Measurements from ENCODE around the gene ATP2A1. TPM values are rescaled to one million over a fixed set of nuclear protein-coding genes. Genes with fewer than 3 reads are reported as not detected.

ATP2A1 gene
- total RNA-seq, 2 experiments from 2014 or later = 2.0 to 2.8 TPM

GRCh38 chr16:28904363-28904762, 26.1 kb downstream of the ATP2A1 start:
- Mint-ChIP-seq H3K36me3 (no peaks in the 10 kb centered on the region), H3K27ac (no peak overlapping the region), H3K9me3 (no peaks in the 10 kb centered on the region), H3K4me3 (no peak overlapping the region), H3K4me1 (peaks cover 3% of the 10 kb centered on the region), H3K27me3 (no peaks in the 10 kb centered on the region)
- no peak for DNase-seq

- DNase-seq = no peak
- Mint-ChIP-seq H3K4me3 (no peak overlapping the region), H3K4me1 (peaks cover 3% of the 10 kb centered on the region), H3K36me3 (no peaks in the 10 kb centered on the region), H3K27me3 (no peaks in the 10 kb centered on the region), H3K27ac (no peak overlapping the region), H3K9me3 (no peaks in the 10 kb centered on the region)
These were observed 26.5 kb downstream of the ATP2A1 start for GRCh38 chr16:28904828-28905227.

- H3K27me3 Mint-ChIP-seq = no peaks in the 10 kb centered on the region
- H3K27ac Mint-ChIP-seq = no peak overlapping the region
- H3K9me3 Mint-ChIP-seq = no peaks in the 10 kb centered on the region
- DNase-seq = no peak
- peaks cover 3% of the 10 kb centered on the region for H3K4me1 Mint-ChIP-seq
- no peak overlapping the region for H3K4me3 Mint-ChIP-seq
- H3K36me3 Mint-ChIP-seq = no peaks in the 10 kb centered on the region
These were observed 27.0 kb downstream of the ATP2A1 start for GRCh38 chr16:28905229-28905754.

- H3K4me1 Mint-ChIP-seq = peaks cover 3% of the 10 kb centered on the region
- H3K4me3 Mint-ChIP-seq = no peak overlapping the region
- no peaks in the 10 kb centered on the region for H3K27me3 Mint-ChIP-seq
- H3K36me3 Mint-ChIP-seq = no peaks in the 10 kb centered on the region
- H3K9me3 Mint-ChIP-seq = no peaks in the 10 kb centered on the region
- no peak for DNase-seq
- no peak overlapping the region for H3K27ac Mint-ChIP-seq
These were observed 27.6 kb downstream of the ATP2A1 start for GRCh38 chr16:28905800-28906372.

- no peaks in the 10 kb centered on the region for H3K27me3 Mint-ChIP-seq
These were observed 32.1 kb downstream of the ATP2A1 start for GRCh38 chr16:28910086-28911031.

GRCh38 chr16:28912558-28912957, 34.3 kb downstream of the ATP2A1 start:
- Mint-ChIP-seq H3K9me3 (no peaks in the 10 kb centered on the region), H3K4me3 (no peak overlapping the region), H3K36me3 (peaks cover 15% of the 10 kb centered on the region), H3K4me1 (no peaks in the 10 kb centered on the region), H3K27me3 (no peaks in the 10 kb centered on the region), H3K27ac (no peak overlapping the region)
- no peak for DNase-seq

More at GRCh38 chr16:28910086-28911031, 32.1 kb downstream of the ATP2A1 start:
- DNase-seq = no peak
- no peaks in the 10 kb centered on the region for H3K9me3 Mint-ChIP-seq
- H3K4me1 Mint-ChIP-seq = no peaks in the 10 kb centered on the region
- no peak overlapping the region for H3K4me3 Mint-ChIP-seq
- H3K27ac Mint-ChIP-seq = no peak overlapping the region
- peaks cover 6% of the 10 kb centered on the region for H3K36me3 Mint-ChIP-seq

GRCh38 chr16:28913946-28914724, 35.8 kb downstream of the ATP2A1 start:
- Mint-ChIP-seq H3K27ac (no peak overlapping the region), H3K4me3 (no peak overlapping the region)

GRCh38 chr16:28915181-28915580, 36.9 kb downstream of the ATP2A1 start:
- no peaks in the 10 kb centered on the region for H3K4me1 Mint-ChIP-seq

More at GRCh38 chr16:28913946-28914724, 35.8 kb downstream of the ATP2A1 start:
- Mint-ChIP-seq H3K4me1 (no peaks in the 10 kb centered on the region), H3K9me3 (no peaks in the 10 kb centered on the region), H3K36me3 (peaks cover 15% of the 10 kb centered on the region), H3K27me3 (no peaks in the 10 kb centered on the region)
- DNase-seq = no peak

GRCh38 chr16:28917095-28917494, 38.8 kb downstream of the ATP2A1 start:
- DNase-seq = no peak
- Mint-ChIP-seq H3K36me3 (peaks cover 23% of the 10 kb centered on the region), H3K9me3 (no peaks in the 10 kb centered on the region), H3K27ac (no peak overlapping the region), H3K4me1 (no peaks in the 10 kb centered on the region), H3K4me3 (no peak overlapping the region), H3K27me3 (no peaks in the 10 kb centered on the region)

More at GRCh38 chr16:28915181-28915580, 36.9 kb downstream of the ATP2A1 start:
- DNase-seq = no peak
- Mint-ChIP-seq H3K9me3 (no peaks in the 10 kb centered on the region), H3K4me3 (no peak overlapping the region), H3K27ac (no peak overlapping the region), H3K36me3 (peaks cover 17% of the 10 kb centered on the region), H3K27me3 (no peaks in the 10 kb centered on the region)

- H3K27ac Mint-ChIP-seq = no peak overlapping the region
- DNase-seq = no peak
- H3K4me3 Mint-ChIP-seq = no peak overlapping the region
- H3K4me1 Mint-ChIP-seq = peaks cover 2% of the 10 kb centered on the region
- H3K27me3 Mint-ChIP-seq = no peaks in the 10 kb centered on the region
- H3K36me3 Mint-ChIP-seq = peaks cover 19% of the 10 kb centered on the region
- H3K9me3 Mint-ChIP-seq = no peaks in the 10 kb centered on the region
These were observed 40.4 kb downstream of the ATP2A1 start for GRCh38 chr16:28918698-28919097.

GRCh38 chr16:28923231-28923587, 44.9 kb downstream of the ATP2A1 start:
- H3K27ac Mint-ChIP-seq = no peak overlapping the region
- peak overlapping the region; percentile 96 for H3K4me3 Mint-ChIP-seq
- no peaks in the 10 kb centered on the region for H3K27me3 Mint-ChIP-seq

GRCh38 chr16:28923652-28924398, 45.5 kb downstream of the ATP2A1 start:
- H3K4me3 Mint-ChIP-seq = peak overlapping the region; percentile 96
- peaks cover 8% of the 10 kb centered on the region for H3K36me3 Mint-ChIP-seq
- no peak for DNase-seq

More at GRCh38 chr16:28923231-28923587, 44.9 kb downstream of the ATP2A1 start:
- Mint-ChIP-seq H3K4me1 (peaks cover 18% of the 10 kb centered on the region), H3K36me3 (peaks cover 8% of the 10 kb centered on the region), H3K9me3 (peaks cover 3% of the 10 kb centered on the region)
- no peak for DNase-seq

GRCh38 chr16:28924399-28924761, 46.1 kb downstream of the ATP2A1 start:
- H3K27ac Mint-ChIP-seq = peak overlapping the region; percentile 98
- peaks cover 8% of the 10 kb centered on the region for H3K36me3 Mint-ChIP-seq
- H3K4me3 Mint-ChIP-seq = peak overlapping the region; percentile 96
- peaks cover 18% of the 10 kb centered on the region for H3K4me1 Mint-ChIP-seq
- no peak for DNase-seq
- H3K9me3 Mint-ChIP-seq = peaks cover 3% of the 10 kb centered on the region
- H3K27me3 Mint-ChIP-seq = no peaks in the 10 kb centered on the region

More at GRCh38 chr16:28923652-28924398, 45.5 kb downstream of the ATP2A1 start:
- peaks cover 3% of the 10 kb centered on the region for H3K9me3 Mint-ChIP-seq
- H3K27me3 Mint-ChIP-seq = no peaks in the 10 kb centered on the region
- no peak overlapping the region for H3K27ac Mint-ChIP-seq
- H3K4me1 Mint-ChIP-seq = peaks cover 18% of the 10 kb centered on the region

- Mint-ChIP-seq H3K27me3 (no peaks in the 10 kb centered on the region), H3K4me3 (peak within 1 kb of the TSS; percentile 96), H3K27ac (peak within 1 kb of the TSS; percentile 98), H3K4me1 (peaks cover 18% of the 10 kb centered on the region), H3K9me3 (peaks cover 3% of the 10 kb centered on the region), H3K36me3 (peaks cover 6% of the 10 kb centered on the region)
- peak; percentile 98 for DNase-seq
These were observed 46.6 kb downstream of the ATP2A1 start, which contains the start of gene RABEP2 for GRCh38 chr16:28924762-28925385. RABEP2 (minus strand) TSS chr16:28925238; CDS start chr16:28925163, 75 bp downstream.

Measured in activated naive CD8-positive, alpha-beta T cell treated with anti-CD3 and anti-CD28 coated beads for 36 hours (primary cell).